Astrocyte (in vitro differentiated cells and primary cell): ENCODE results near the gene AMBP. TPM values are rescaled to one million over a fixed set of nuclear protein-coding genes. Genes with fewer than 3 reads are reported as not detected.

Experiments
- DNase-seq: peaks from one replicate; pipeline ENCODE4 v3.0.0-alpha.2; 2010; ENCODE audit warnings: low read depth
- FAIRE-seq: peaks from 2 replicates; lab custom pipeline; 2011; peaks lifted over from hg19 to GRCh38; lab: Jason Lieb, UNC
- H2AFZ ChIP-seq: 2 replicates; pipeline ENCODE4 v1.6.0; 2012; ENCODE audit warnings: low read depth, low read length, inconsistent platforms
- H3K27ac ChIP-seq: 2 replicates; pipeline ENCODE4 v1.5.1; 2011; ENCODE audit warnings: low read depth, low read length, inconsistent platforms
- H3K27me3 ChIP-seq: 2 replicates; pipeline ENCODE4 v1.6.0; 2011; ENCODE audit warnings: low read length, inconsistent platforms; ENCODE audit not compliant: insufficient read depth
- H3K36me3 ChIP-seq: 2 replicates; pipeline ENCODE4 v1.5.1; 2011; ENCODE audit warnings: low read length, inconsistent platforms; ENCODE audit not compliant: insufficient read depth
- H3K4me1 ChIP-seq: 2 replicates; pipeline ENCODE4 v1.5.1; 2011; ENCODE audit warnings: low read length, inconsistent platforms; ENCODE audit not compliant: insufficient read depth
- H3K4me2 ChIP-seq: 2 replicates; pipeline ENCODE4 v1.6.0; 2012; ENCODE audit warnings: low read length, inconsistent platforms
- H3K4me3 ChIP-seq: 2 replicates; pipeline ENCODE4 v1.5.1; 2011; ENCODE audit warnings: low read depth, mild to moderate bottlenecking, low read length, inconsistent platforms; ENCODE audit not compliant: insufficient read depth
- H3K79me2 ChIP-seq: 2 replicates; pipeline ENCODE4 v1.6.0; 2012; ENCODE audit warnings: mild to moderate bottlenecking, low read length, inconsistent platforms; ENCODE audit not compliant: insufficient read depth
- H3K9ac ChIP-seq: 2 replicates; pipeline ENCODE4 v1.6.0; 2012; ENCODE audit warnings: mild to moderate bottlenecking, low read length, inconsistent platforms
- H3K9me3 ChIP-seq: 2 replicates; pipeline ENCODE4 v1.5.1; 2012; ENCODE audit warnings: low read depth, mild to moderate bottlenecking, low read length, inconsistent platforms; ENCODE audit not compliant: insufficient read depth
- H4K20me1 ChIP-seq: 2 replicates; pipeline ENCODE4 v1.6.0; 2012; ENCODE audit warnings: low read length, inconsistent platforms; ENCODE audit not compliant: insufficient read depth
- H3K27ac Mint-ChIP-seq: one replicate; pipeline ENCODE4 v1.8.0; 2021; ENCODE audit warnings: mild to moderate bottlenecking, mixed read lengths; ENCODE audit not compliant: unreplicated experiment
- H3K27me3 Mint-ChIP-seq: one replicate; pipeline ENCODE4 v1.8.0; 2021; ENCODE audit warnings: low read depth, mixed read lengths; ENCODE audit not compliant: unreplicated experiment
- H3K36me3 Mint-ChIP-seq: one replicate; pipeline ENCODE4 v1.8.0; 2021; ENCODE audit warnings: low read depth, mixed read lengths; ENCODE audit not compliant: unreplicated experiment
- H3K4me1 Mint-ChIP-seq: one replicate; pipeline ENCODE4 v1.8.0; 2021; ENCODE audit warnings: low read depth, mixed read lengths; ENCODE audit not compliant: unreplicated experiment
- H3K4me3 Mint-ChIP-seq: one replicate; pipeline ENCODE4 v1.8.0; 2021; ENCODE audit warnings: mild to moderate bottlenecking, moderate library complexity, mixed read lengths; ENCODE audit not compliant: unreplicated experiment
- H3K9me3 Mint-ChIP-seq: one replicate; pipeline ENCODE4 v1.8.0; 2021; ENCODE audit warnings: mild to moderate bottlenecking, mixed read lengths; ENCODE audit not compliant: unreplicated experiment
- CTCF ChIP-seq: IDR thresholded peaks from 2 replicates; pipeline ENCODE4 v1.5.1; 2011; ENCODE audit warnings: low read depth, mild to moderate bottlenecking, inconsistent platforms, low read length, moderate library complexity; ENCODE audit not compliant: insufficient read depth
- EZH2 ChIP-seq: IDR thresholded peaks from 2 replicates; pipeline ENCODE4 v1.6.1; 2012; ENCODE audit warnings: mild to moderate bottlenecking, low read length, inconsistent platforms; ENCODE audit not compliant: insufficient read depth
- total RNA-seq: library from RNA; stranded (reverse); gene quantifications from 2 replicates; pipeline ENCODE4 v1.2.1, GENCODE V29; 2021

The AMBP gene
- total RNA-seq, 1 donor from 2014 or later = not detected

GRCh38 chr9:114107286-114108001 lies 29.3 kb upstream of the AMBP start:
- TF ChIP-seq EZH2 (no peak), CTCF (no peak)
- peaks cover 10% of the 10 kb centered on the region for H3K4me1 Mint-ChIP-seq
- H3K27ac ChIP-seq = no peak overlapping the region
- DNase-seq = no peak
- no peak overlapping the region for H3K9ac ChIP-seq
- H3K79me2 ChIP-seq = no peaks in the 10 kb centered on the region
- H3K4me2 ChIP-seq = no peak overlapping the region
- H3K36me3 Mint-ChIP-seq = peaks cover 3% of the 10 kb centered on the region
- peak overlapping the region; percentile 3 for H3K4me3 Mint-ChIP-seq
- H3K27me3 Mint-ChIP-seq = peaks cover 14% of the 10 kb centered on the region
- no peaks in the 10 kb centered on the region for H3K27me3 ChIP-seq
- H3K9me3 Mint-ChIP-seq = peaks cover 5% of the 10 kb centered on the region
- H3K9me3 ChIP-seq = peaks cover 3% of the 10 kb centered on the region
- H3K4me1 ChIP-seq = no peaks in the 10 kb centered on the region
- FAIRE-seq = no peak
- no peaks in the 10 kb centered on the region for H4K20me1 ChIP-seq
- peak overlapping the region; percentile 57 for H2AFZ ChIP-seq
- no peak overlapping the region for H3K4me3 ChIP-seq
- no peaks in the 10 kb centered on the region for H3K36me3 ChIP-seq
- H3K27ac Mint-ChIP-seq = no peak overlapping the region

GRCh38 chr9:114105236-114105635 lies 27.1 kb upstream of the AMBP start:
- peaks cover 17% of the 10 kb centered on the region for H3K27me3 Mint-ChIP-seq
- Histone ChIP-seq H3K9ac (no peak overlapping the region), H3K9me3 (peaks cover 6% of the 10 kb centered on the region), H3K4me1 (no peaks in the 10 kb centered on the region), H3K27me3 (no peaks in the 10 kb centered on the region), H2AFZ (no peak overlapping the region), H3K4me3 (no peak overlapping the region), H4K20me1 (no peaks in the 10 kb centered on the region), H3K79me2 (no peaks in the 10 kb centered on the region), H3K4me2 (no peak overlapping the region), H3K27ac (no peak overlapping the region), H3K36me3 (no peaks in the 10 kb centered on the region)
- peaks cover 6% of the 10 kb centered on the region for H3K9me3 Mint-ChIP-seq
- TF ChIP-seq CTCF (no peak), EZH2 (no peak)
- FAIRE-seq (no peak), DNase-seq (no peak)
- peaks cover 6% of the 10 kb centered on the region for H3K4me1 Mint-ChIP-seq
- H3K27ac Mint-ChIP-seq = no peak overlapping the region
- no peak overlapping the region for H3K4me3 Mint-ChIP-seq
- H3K36me3 Mint-ChIP-seq = peaks cover 3% of the 10 kb centered on the region

GRCh38 chr9:114102484-114102883 lies 24.4 kb upstream of the AMBP start:
- Histone ChIP-seq H3K36me3 (no peaks in the 10 kb centered on the region), H3K27me3 (peaks cover 2% of the 10 kb centered on the region), H2AFZ (no peak overlapping the region), H3K9me3 (peaks cover 6% of the 10 kb centered on the region), H3K27ac (no peak overlapping the region), H3K79me2 (no peaks in the 10 kb centered on the region), H3K9ac (no peak overlapping the region), H4K20me1 (no peaks in the 10 kb centered on the region), H3K4me1 (peaks cover 5% of the 10 kb centered on the region), H3K4me3 (no peak overlapping the region), H3K4me2 (no peak overlapping the region)
- Mint-ChIP-seq H3K4me1 (peaks cover 2% of the 10 kb centered on the region), H3K4me3 (no peak overlapping the region), H3K27me3 (peaks cover 22% of the 10 kb centered on the region), H3K9me3 (peaks cover 9% of the 10 kb centered on the region), H3K36me3 (peaks cover 3% of the 10 kb centered on the region), H3K27ac (no peak overlapping the region)
- FAIRE-seq (no peak), DNase-seq (no peak)
- TF ChIP-seq EZH2 (no peak), CTCF (no peak)
